ENCODE measurements around the gene WDFY1. TPM values are rescaled to one million over a fixed set of nuclear protein-coding genes. Genes with fewer than 3 reads are reported as not detected.

WDFY1 gene
- total and polyA plus RNA-seq, 2 donors from 2014 or later: 10.4 to 38.4 TPM

- intact Hi-C loops (cut with DNase I): no loop called here
- Histone ChIP-seq H3K27me3 (ENCODE audit: control insufficient read depth, insufficient read depth, low read length) (no peaks in the 10 kb centered on the region), H3K27ac (ENCODE audit: low read depth in 2 of 2, low read length in 2 of 2) (no peak overlapping the region), H3K4me1 (ENCODE audit: control insufficient read depth in 2 of 3, insufficient read depth in 2 of 3, low read depth in 1 of 3, low read length in 3 of 3) (no peaks in the 10 kb centered on the region), H3K9me3 (ENCODE audit: control insufficient read depth in 2 of 3, insufficient read depth in 1 of 3, low read length in 3 of 3) (no peaks in the 10 kb centered on the region), H3K36me3 (ENCODE audit: control insufficient read depth in 2 of 3, insufficient read depth in 3 of 3, low read length in 3 of 3) (no peaks in the 10 kb centered on the region), H3K4me3 (ENCODE audit: low read length in 3 of 3) (no peak overlapping the region), H3K9ac (ENCODE audit: low read length in 3 of 3) (no peak overlapping the region)
- no peak for FAIRE-seq
- DNase-seq: no peak
- no peak for TF ChIP-seq CTCF (IDR thresholded peaks at IDR 0.05; ENCODE audit: borderline replicate concordance, extremely low read depth, insufficient read depth)
Observed at GRCh38 chr2:223865124-223865523, 80.0 kb downstream of the WDFY1 start.

- TF ChIP-seq CTCF (IDR thresholded peaks at IDR 0.05; ENCODE audit: borderline replicate concordance, extremely low read depth, insufficient read depth): no peak
- H3K4me1 ChIP-seq (ENCODE audit: control insufficient read depth in 2 of 3, insufficient read depth in 2 of 3, low read depth in 1 of 3, low read length in 3 of 3): no peaks in the 10 kb centered on the region
- H3K27me3 ChIP-seq (ENCODE audit: control insufficient read depth, insufficient read depth, low read length): no peaks in the 10 kb centered on the region
- FAIRE-seq: no peak
- H3K9ac ChIP-seq (ENCODE audit: low read length in 3 of 3): no peak overlapping the region
- H3K36me3 ChIP-seq (ENCODE audit: control insufficient read depth in 2 of 3, insufficient read depth in 3 of 3, low read length in 3 of 3): no peaks in the 10 kb centered on the region
- no peaks in the 10 kb centered on the region for H3K9me3 ChIP-seq (ENCODE audit: control insufficient read depth in 2 of 3, insufficient read depth in 1 of 3, low read length in 3 of 3)
- DNase-seq: no peak
- no peak overlapping the region for H3K27ac ChIP-seq (ENCODE audit: low read depth in 2 of 2, low read length in 2 of 2)
- no peak overlapping the region for H3K4me3 ChIP-seq (ENCODE audit: low read length in 3 of 3)
- intact Hi-C loops (cut with DNase I): no loop called here
Observed at GRCh38 chr2:223863491-223863890, 81.6 kb downstream of the WDFY1 start.

DNA sequence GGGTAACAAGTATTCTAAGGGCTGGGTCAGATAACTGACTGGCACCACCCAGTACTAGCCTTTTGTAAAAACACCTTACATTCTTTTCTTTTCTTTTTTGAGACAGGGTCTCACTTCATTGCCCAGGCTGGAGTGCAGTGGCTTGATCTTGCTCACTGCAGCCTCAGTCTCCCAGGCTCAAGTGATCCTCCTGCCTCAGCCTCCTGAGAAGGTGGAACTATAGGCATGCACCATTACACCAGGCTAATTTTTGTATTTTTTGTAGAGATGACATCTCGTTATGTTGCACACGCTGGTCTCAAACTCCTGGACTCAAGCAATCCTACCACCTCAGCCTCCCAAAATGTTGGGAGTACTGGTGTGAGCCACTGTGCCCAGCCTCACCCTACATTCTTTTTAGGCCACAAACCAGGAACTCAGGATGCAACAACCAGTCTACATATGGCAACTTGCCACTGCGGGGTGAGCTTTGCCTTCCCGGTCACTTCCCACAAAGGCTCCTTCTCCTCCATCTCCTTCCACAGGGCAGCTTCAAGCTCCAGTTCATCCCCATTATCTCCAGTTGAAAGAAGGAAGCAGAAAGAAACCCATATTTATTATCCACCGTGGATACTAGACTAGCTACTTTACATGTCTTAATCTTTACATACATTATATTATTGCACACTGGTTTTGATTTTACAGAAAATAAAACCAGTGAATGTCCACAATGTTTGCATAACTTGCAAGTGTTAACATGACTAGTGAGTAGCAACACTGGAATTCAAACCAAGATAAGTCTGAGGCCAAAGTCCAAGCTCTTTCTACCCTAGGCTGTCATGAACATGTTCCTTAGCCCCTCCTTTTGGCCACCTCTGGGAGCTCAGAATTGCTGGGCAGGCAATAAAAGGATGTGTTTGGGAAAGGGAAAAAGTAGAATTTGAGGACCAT, 84.1 kb downstream of the WDFY1 start:
- peak; percentile 8 for TF ChIP-seq CTCF (IDR thresholded peaks at IDR 0.05; ENCODE audit: borderline replicate concordance, extremely low read depth, insufficient read depth)
- FAIRE-seq: no peak
- DNase-seq: no peak
- Histone ChIP-seq H3K36me3 (ENCODE audit: control insufficient read depth in 2 of 3, insufficient read depth in 3 of 3, low read length in 3 of 3) (no peaks in the 10 kb centered on the region), H3K4me3 (ENCODE audit: low read length in 3 of 3) (no peak overlapping the region), H3K4me1 (ENCODE audit: control insufficient read depth in 2 of 3, insufficient read depth in 2 of 3, low read depth in 1 of 3, low read length in 3 of 3) (no peaks in the 10 kb centered on the region), H3K9me3 (ENCODE audit: control insufficient read depth in 2 of 3, insufficient read depth in 1 of 3, low read length in 3 of 3) (no peaks in the 10 kb centered on the region), H3K9ac (ENCODE audit: low read length in 3 of 3) (no peak overlapping the region), H3K27ac (ENCODE audit: low read depth in 2 of 2, low read length in 2 of 2) (no peak overlapping the region), H3K27me3 (ENCODE audit: control insufficient read depth, insufficient read depth, low read length) (no peaks in the 10 kb centered on the region)
- intact Hi-C loops (cut with DNase I): no loop called here
